Measurements from ENCODE around the gene FCSK. TPM values are rescaled to one million over a fixed set of nuclear protein-coding genes. Genes with fewer than 3 reads are reported as not detected.

The FCSK gene
- total and polyA plus RNA-seq, 10 of the 15 experiments (the other 5 are each of a cell fraction or from before 2014, with no cell fraction given) = 0.60 to 17.6 (median 7.4) TPM

GRCh38 chr16:70438969-70439862 is 15.2 kb upstream of the FCSK start, which contains the start of gene ST3GAL2 (continued):
- TF ChIP-seq E2F8 (IDR thresholded peaks at IDR 0.05; ENCODE audit: low read depth, partially characterized antibody) = no peak
- TF ChIP-seq, protein P1, sequence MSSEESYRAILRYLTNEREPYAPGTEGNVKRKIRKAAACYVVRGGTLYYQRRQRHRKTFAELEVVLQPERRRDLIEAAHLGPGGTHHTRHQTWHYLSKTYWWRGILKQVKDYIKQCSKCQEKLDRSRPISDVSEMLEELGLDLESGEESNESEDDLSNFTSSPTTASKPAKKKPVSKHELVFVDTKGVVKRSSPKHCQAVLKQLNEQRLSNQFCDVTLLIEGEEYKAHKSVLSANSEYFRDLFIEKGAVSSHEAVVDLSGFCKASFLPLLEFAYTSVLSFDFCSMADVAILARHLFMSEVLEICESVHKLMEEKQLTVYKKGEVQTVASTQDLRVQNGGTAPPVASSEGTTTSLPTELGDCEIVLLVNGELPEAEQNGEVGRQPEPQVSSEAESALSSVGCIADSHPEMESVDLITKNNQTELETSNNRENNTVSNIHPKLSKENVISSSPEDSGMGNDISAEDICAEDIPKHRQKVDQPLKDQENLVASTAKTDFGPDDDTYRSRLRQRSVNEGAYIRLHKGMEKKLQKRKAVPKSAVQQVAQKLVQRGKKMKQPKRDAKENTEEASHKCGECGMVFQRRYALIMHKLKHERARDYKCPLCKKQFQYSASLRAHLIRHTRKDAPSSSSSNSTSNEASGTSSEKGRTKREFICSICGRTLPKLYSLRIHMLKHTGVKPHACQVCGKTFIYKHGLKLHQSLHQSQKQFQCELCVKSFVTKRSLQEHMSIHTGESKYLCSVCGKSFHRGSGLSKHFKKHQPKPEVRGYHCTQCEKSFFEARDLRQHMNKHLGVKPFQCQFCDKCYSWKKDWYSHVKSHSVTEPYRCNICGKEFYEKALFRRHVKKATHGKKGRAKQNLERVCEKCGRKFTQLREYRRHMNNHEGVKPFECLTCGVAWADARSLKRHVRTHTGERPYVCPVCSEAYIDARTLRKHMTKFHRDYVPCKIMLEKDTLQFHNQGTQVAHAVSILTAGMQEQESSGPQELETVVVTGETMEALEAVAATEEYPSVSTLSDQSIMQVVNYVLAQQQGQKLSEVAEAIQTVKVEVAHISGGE (CRISPR knock-in tag; IDR thresholded peaks at IDR 0.05) = no peak
- no peak for TF ChIP-seq CHD4 (IDR thresholded peaks at IDR 0.05)
- TF ChIP-seq BRCA1 (IDR thresholded peaks at IDR 0.05; ENCODE audit: low read depth, low read length) = no peak
- TF ChIP-seq, protein P2, sequence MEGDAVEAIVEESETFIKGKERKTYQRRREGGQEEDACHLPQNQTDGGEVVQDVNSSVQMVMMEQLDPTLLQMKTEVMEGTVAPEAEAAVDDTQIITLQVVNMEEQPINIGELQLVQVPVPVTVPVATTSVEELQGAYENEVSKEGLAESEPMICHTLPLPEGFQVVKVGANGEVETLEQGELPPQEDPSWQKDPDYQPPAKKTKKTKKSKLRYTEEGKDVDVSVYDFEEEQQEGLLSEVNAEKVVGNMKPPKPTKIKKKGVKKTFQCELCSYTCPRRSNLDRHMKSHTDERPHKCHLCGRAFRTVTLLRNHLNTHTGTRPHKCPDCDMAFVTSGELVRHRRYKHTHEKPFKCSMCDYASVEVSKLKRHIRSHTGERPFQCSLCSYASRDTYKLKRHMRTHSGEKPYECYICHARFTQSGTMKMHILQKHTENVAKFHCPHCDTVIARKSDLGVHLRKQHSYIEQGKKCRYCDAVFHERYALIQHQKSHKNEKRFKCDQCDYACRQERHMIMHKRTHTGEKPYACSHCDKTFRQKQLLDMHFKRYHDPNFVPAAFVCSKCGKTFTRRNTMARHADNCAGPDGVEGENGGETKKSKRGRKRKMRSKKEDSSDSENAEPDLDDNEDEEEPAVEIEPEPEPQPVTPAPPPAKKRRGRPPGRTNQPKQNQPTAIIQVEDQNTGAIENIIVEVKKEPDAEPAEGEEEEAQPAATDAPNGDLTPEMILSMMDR (IDR thresholded peaks at IDR 0.05 in 2 of 3, conservative IDR thresholded peaks at IDR 0.05 in 1 of 3; ENCODE audit: control insufficient read depth in 2 of 3, extremely low read depth in 1 of 3, insufficient read depth in 1 of 3, low read depth in 3 of 3, low read length in 3 of 3) = 0 out of 6 replicates have a peak, but pooled peaks of 1 of the 3 experiments have one; percentile 2
- TF ChIP-seq ATF3 (IDR thresholded peaks at IDR 0.05; ENCODE audit: borderline replicate concordance, extremely low read depth, low read depth, low read length) = peak; percentile 56; the same call in 1 of the 2 replicates
- no peak for TF ChIP-seq SMC3 (IDR thresholded peaks at IDR 0.05; ENCODE audit: borderline replicate concordance, low read length)
- peak; percentile 20; the same call in 1 of the 2 replicates for TF ChIP-seq ZNF687 (IDR thresholded peaks at IDR 0.05)
- TF ChIP-seq ZNF622 (IDR thresholded peaks at IDR 0.05) = no peak
- 0 out of 2 replicates have a peak, but pooled peaks have one; percentile 16 for TF ChIP-seq MTA2 (IDR thresholded peaks at IDR 0.05; ENCODE audit: low read depth)
- TF ChIP-seq SREBF1 (IDR thresholded peaks at IDR 0.05; ENCODE audit: low read length) = peak; percentile 91
- peak; percentile 82 for TF ChIP-seq HDGF (IDR thresholded peaks at IDR 0.05)
- peak; percentile 55 to 82; a peak in 3 of 4 replicates for TF ChIP-seq BHLHE40 (IDR thresholded peaks at IDR 0.05; ENCODE audit: borderline replicate concordance in 1 of 2, low read depth in 2 of 2, low read length in 1 of 2)
- no peak for TF ChIP-seq KDM1A (IDR thresholded peaks at IDR 0.05; ENCODE audit: borderline replicate concordance)
- TF ChIP-seq JUNB (IDR thresholded peaks at IDR 0.05) = no peak
